Psoas muscle (tissue), 8 donors: ENCODE results near the gene LIF. TPM values are rescaled to one million over a fixed set of nuclear protein-coding genes. Genes with fewer than 3 reads are reported as not detected.

Experiments
- ATAC-seq, 4 donors: fragments of 200-7000 bp; cut with Tn5 transposase; one replicate each; pipeline ENCODE4 v1.9.1; 2020; ENCODE audit warnings: moderate library complexity in 3 of 4, mild to moderate bottlenecking in 2 of 4
- DNase-seq, 2 donors: peaks; one replicate each; pipeline ENCODE4 v3.0.0-alpha.2; 2020
- H3K27ac ChIP-seq: fragments of 200-600 bp; one replicate; pipeline ENCODE4 v1.8.0; 2022
- H3K27me3 ChIP-seq, 3 donors: fragments of 200-600 bp in 1 of 3; one replicate each; pipeline versions ENCODE4 v1.6.1 to v1.8.0; 2013 to 2022; ENCODE audit warnings: low read length in 2 of 3, mild to moderate bottlenecking in 2 of 3, moderate library complexity in 1 of 3; ENCODE audit not compliant: insufficient read depth in 3 of 3
- H3K36me3 ChIP-seq, 2 donors: fragments of 200-600 bp in 1 of 2; one replicate each; pipeline versions ENCODE4 v1.6.1 to v1.8.0; 2013 to 2022; ENCODE audit warnings: low read depth in 1 of 2, mild to moderate bottlenecking in 1 of 2, moderate library complexity in 1 of 2; ENCODE audit not compliant: insufficient read depth in 1 of 2
- H3K4me1 ChIP-seq: fragments of 200-600 bp; one replicate; pipeline ENCODE4 v1.8.0; 2022
- H3K4me3 ChIP-seq: fragments of 200-600 bp; one replicate; pipeline ENCODE4 v1.8.0; 2022; ENCODE audit warnings: mild to moderate bottlenecking
- H3K9me3 ChIP-seq: fragments of 200-600 bp; one replicate; pipeline ENCODE4 v1.8.0; 2022
- WGBS, 3 donors: extraction: QIAGEN DNeasy Blood & Tissue Kit; methylation state at CpG; one replicate each; pipeline versions ENCODE4 v1.1.6 to v1.1.7; 2013; 5-methylcytosine and 5-hydroxymethylcytosine counted together
- intact Hi-C, 2 donors: fragments of 100-400 bp; cut with DNase I; formaldehyde crosslinking; loops; one replicate each; pipeline versions ENCODE4 v1.11.0 to v1.14.2; 2022
- polyA plus RNA-seq, 3 donors: library from polyadenylated mRNA; stranded (reverse); fragments of 200-250 nt; gene quantifications; one replicate each; pipeline ENCODE4 v1.2.3, GENCODE V29; 2013
- total RNA-seq, 4 donors: library from RNA; stranded (reverse); fragmentation: NEBNext Ultra II Directional in 2 of 4; extraction: Animal tissue kit (Norgen Biotek cat#: 25700) in 2 of 4; gene quantifications; one replicate each; pipeline versions ENCODE4 v1.2.1 to v1.2.4, GENCODE V29; 2021 to 2023
- TF ChIP-seq, protein P1 (sequence below): fragments of 200-600 bp; IDR thresholded peaks from one replicate; pipeline ENCODE4 v1.8.0; 2022; ENCODE audit warnings: antibody characterized with exemption
- donor health status: healthy with polysubstance abuse.
- donor health status: DM: no; HTN: no; CAD: no; lungs with moderate emphysema.
- donor health status: Bipolar disorder and iron deficiency.
- donor health status: healthy.
- donor health status: DM: yes; HTN: yes; CAD: no.
- donor health status: DM: no; HTN: no; CAD: no.
- donor health status: DM: no; HTN: no; CAD: no.
- donor health status: DM: yes; HTN: yes; CAD: no.

LIF gene
- total and polyA plus RNA-seq, 7 donors = 0.10 to 21.4 (median 0.33) TPM; not detected in 1

DNA sequence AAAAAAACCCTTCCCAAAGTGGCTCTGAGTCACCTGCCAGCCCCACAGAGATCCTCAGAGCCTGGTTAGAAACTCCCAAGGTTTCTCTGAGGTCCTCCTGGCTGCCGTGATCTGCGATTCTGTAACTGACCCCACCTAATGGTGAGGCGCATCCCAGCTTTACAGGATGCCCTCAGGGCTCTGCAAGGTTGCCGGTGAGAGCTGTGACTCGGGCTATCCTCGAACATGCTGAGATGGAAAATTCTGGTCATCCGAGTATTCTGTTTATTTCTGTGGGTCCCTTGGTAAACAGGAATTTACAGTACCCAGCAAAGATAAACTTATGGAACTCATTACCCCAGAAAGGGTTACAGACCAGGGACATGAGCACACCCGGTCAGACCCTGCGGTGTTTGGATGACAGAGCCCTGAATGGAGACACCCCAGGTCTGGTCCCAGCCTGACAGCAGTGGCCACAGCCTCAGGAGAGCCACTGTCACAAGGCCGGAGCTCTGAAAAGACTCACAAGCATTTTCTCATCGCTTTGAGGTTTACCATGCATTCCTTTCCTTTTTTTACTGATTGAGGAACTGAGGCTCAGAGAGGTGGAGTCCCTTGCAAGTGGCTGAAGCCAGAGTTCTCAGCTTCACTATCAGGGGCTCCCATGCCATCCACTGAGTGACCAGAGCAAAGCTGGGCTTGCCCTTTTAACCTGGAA is 22.2 kb downstream of the LIF start:
- intact Hi-C loops = no loop called here
- H3K27ac ChIP-seq = no peak overlapping the region
- WGBS, 3 donors = 53 to 57% (median 54%) methylated on average over 11 of the region's 11 CpGs

GRCh38 chr22:30223303-30223702 is 23.3 kb downstream of the LIF start:
- no peaks in the 10 kb centered on the region for H3K36me3 ChIP-seq
- TF ChIP-seq, protein P1, sequence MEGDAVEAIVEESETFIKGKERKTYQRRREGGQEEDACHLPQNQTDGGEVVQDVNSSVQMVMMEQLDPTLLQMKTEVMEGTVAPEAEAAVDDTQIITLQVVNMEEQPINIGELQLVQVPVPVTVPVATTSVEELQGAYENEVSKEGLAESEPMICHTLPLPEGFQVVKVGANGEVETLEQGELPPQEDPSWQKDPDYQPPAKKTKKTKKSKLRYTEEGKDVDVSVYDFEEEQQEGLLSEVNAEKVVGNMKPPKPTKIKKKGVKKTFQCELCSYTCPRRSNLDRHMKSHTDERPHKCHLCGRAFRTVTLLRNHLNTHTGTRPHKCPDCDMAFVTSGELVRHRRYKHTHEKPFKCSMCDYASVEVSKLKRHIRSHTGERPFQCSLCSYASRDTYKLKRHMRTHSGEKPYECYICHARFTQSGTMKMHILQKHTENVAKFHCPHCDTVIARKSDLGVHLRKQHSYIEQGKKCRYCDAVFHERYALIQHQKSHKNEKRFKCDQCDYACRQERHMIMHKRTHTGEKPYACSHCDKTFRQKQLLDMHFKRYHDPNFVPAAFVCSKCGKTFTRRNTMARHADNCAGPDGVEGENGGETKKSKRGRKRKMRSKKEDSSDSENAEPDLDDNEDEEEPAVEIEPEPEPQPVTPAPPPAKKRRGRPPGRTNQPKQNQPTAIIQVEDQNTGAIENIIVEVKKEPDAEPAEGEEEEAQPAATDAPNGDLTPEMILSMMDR = no peak
- intact Hi-C loops = no loop called here
- WGBS, 3 donors = 48 to 52% (median 49%) methylated on average over 15 of the region's 15 CpGs
- peaks cover 0 to 41% (median 10%) of the 10 kb centered on the region in 3 donors for H3K27me3 ChIP-seq
- H3K9me3 ChIP-seq = no peaks in the 10 kb centered on the region
- H3K4me1 ChIP-seq = no peaks in the 10 kb centered on the region
- no peak for DNase-seq
- no peak overlapping the region for H3K4me3 ChIP-seq
- no peak for ATAC-seq
- no peak overlapping the region for H3K27ac ChIP-seq

More for the DNA sequence above, 22.2 kb downstream of the LIF start:
- Histone ChIP-seq H3K27me3 (peaks cover 0 to 39% (median 10%) of the 10 kb centered on the region in 3 donors), H3K36me3 (no peaks in the 10 kb centered on the region), H3K9me3 (no peaks in the 10 kb centered on the region), H3K4me3 (no peak overlapping the region), H3K4me1 (no peaks in the 10 kb centered on the region)
- ATAC-seq (no peak), DNase-seq (no peak)
- TF ChIP-seq, protein P1 = no peak

DNA sequence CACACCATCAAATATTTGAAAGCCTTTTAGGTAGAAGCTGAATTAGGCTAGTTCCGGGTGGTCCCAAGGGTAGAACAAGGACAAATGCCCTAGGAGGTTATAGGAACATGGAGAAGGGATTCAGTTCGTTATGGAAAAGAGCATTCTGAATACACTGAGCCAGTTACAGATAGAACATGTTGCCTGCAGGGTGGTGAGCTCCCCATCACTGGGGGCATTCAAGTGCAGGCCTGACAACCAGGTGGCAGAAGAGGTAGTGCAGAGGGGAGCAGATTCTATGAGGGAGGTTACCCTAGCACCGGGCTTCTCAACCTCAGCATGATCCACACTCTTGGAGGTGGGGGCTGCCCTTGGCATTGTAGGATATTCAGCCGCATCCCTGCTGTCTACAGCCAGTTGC is 24.2 kb downstream of the LIF start:
- Histone ChIP-seq H3K36me3 (no peaks in the 10 kb centered on the region), H3K4me1 (no peaks in the 10 kb centered on the region), H3K27ac (no peak overlapping the region), H3K9me3 (no peaks in the 10 kb centered on the region), H3K4me3 (no peak overlapping the region), H3K27me3 (peaks cover 0 to 41% (median 4%) of the 10 kb centered on the region in 3 donors)
- TF ChIP-seq, protein P1 = no peak
- WGBS, 3 donors = 78 to 82% (median 78%) methylated on average over 4 of the region's 4 CpGs
- intact Hi-C loops = no loop called here
- no peak for ATAC-seq
- no peak for DNase-seq

- Histone ChIP-seq H3K36me3 (no peaks in the 10 kb centered on the region), H3K27me3 (peaks cover 0 to 36% (median 4%) of the 10 kb centered on the region in 3 donors), H3K4me3 (no peak overlapping the region), H3K9me3 (no peaks in the 10 kb centered on the region), H3K4me1 (no peaks in the 10 kb centered on the region), H3K27ac (no peak overlapping the region)
- ATAC-seq = no peak
- DNase-seq = no peak
- intact Hi-C loops = no loop called here
- TF ChIP-seq, protein P1 = no peak
- 73 to 81% (median 75%) methylated on average over 26 of the region's 26 CpGs for WGBS, 3 donors
Measured at GRCh38 chr22:30221121-30221992, 25.2 kb downstream of the LIF start.
